HG02938 (cell line): Measurements from ENCODE around the gene RPS6KA2.
"Not testable (repeated sequence)": the region's sequence is repeated elsewhere in the genome, so short reads cannot be mapped to it uniquely, and the experiment has no call there.

Experiments
- ATAC-seq: cut with Tn5 transposase; IDR thresholded peaks from one replicate; pipeline ENCODE4 v1.9.1; 2021; ENCODE audit warnings: mild to moderate bottlenecking, moderate library complexity; ENCODE audit not compliant: unreplicated experiment

RPS6KA2 gene

DNA sequence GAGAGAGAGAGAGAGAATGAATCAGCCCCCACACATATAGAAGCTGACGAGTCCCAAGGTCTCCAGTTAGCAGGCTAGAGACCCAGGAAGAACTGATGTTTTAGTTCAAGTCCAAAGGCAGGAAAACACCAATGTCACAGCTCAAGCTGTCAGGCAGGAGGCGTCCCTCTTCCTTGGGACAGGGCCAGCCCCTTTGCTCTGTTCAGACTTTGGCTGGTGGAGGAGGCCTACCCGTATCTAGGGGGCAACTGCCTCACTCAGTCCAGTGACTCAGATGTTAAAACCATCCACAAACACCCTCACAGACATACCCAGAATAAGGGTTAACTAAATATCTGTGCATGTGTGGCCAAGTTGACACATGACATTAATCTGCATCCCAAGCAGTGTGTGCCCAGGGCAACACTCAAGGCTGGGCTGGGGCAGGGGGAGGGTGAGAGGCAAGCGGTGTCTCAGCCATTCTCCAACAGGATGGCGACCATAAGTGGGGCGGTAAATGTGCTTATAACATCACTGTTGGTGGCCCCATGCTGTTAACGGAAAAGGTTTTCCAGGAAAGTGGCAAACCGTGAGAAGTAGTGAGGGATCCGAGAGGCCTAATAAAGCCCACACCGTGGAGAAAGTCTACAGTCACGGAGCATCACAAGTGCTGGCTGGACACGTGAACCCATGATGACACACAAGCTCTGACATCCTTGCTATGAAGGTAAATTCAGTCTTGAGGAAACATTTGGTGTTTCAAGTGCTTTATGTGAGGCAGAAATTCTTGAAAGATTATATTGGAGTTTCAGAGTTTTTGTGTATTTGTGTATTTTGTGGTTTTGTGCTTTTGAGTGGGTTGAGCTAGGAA is 68.7 kb downstream of the RPS6KA2 start:
- no peak for ATAC-seq

DNA sequence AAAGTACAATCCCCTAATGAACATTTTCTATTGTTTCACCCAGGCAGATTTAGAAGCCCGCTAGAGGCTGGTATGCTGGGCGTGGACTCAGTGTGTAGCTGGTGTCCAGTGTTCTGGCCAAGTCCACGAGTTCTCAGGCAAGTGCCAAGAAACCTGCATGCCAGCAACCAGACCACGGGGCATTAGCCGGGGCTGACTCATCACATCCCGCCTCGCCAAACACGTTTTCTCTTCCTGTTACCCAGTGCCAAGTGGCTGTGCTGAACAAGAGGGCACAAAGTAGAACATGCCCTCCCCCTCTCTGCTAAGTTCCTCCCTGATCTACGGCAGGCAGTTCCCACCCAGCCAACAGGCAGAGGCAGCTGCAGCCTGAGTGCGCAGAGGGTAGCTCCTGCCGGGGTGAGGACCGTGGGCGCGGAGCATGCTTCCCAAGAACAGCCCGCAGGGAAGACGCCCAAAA is 70.2 kb downstream of the RPS6KA2 start:
- ATAC-seq = no peak

DNA sequence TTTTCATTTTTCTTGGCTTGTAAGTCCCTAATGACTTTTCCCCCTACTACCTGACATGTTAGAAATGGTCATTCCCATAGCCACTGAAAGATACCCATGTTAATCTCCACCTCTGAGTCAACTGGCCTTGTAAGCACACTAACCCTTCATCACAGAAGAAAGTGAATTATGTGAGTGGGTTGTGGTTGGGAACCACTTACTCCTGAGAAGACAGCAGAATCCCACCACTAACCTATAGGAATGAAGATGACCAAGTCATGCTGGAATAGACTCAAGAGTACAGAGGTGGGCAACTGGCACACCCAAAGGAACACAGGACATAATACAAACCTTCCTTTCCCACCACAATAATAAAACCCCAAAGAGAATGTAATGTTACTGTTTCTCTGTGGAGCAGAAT is 70.7 kb downstream of the RPS6KA2 start:
- ATAC-seq = no peak

DNA sequence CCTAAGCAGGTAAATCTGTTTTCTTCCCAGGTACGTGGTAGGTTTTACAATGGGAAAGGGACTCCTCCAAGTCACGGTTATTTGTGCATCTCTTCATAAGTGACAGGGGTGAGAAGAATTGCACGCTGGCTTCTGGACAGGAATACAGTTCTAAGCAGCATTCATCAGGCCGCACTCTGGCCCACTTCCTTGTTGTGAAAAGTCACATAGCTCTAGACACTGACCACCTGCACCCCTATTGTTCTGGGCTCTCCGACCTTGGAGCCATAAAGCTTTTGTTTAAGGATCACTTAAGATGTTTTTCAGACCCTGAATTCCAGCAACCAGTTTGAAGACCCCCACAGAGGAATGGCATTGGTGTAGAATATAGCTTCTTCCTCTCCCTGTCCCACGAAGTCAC is 72.0 kb downstream of the RPS6KA2 start:
- no peak for ATAC-seq

DNA sequence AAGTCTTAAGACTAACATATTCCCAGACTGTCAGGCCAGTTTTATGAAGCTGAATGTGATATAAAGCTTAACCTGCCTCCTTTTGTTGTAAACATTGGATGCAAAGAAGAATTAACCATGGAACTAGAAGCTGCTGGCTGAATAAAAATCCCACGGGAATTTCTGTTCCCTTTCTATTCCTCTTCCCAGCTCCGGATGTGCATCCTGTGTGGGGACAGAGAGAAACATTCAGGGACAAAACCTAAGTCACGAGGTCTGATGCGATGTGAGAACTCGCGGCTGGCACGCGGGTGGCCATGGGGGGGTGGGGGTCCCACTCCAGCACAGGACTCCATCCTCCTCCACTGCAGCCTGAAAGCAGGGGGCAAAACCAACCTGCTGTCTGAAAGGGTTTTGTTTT is 72.7 kb downstream of the RPS6KA2 start:
- no peak for ATAC-seq

DNA sequence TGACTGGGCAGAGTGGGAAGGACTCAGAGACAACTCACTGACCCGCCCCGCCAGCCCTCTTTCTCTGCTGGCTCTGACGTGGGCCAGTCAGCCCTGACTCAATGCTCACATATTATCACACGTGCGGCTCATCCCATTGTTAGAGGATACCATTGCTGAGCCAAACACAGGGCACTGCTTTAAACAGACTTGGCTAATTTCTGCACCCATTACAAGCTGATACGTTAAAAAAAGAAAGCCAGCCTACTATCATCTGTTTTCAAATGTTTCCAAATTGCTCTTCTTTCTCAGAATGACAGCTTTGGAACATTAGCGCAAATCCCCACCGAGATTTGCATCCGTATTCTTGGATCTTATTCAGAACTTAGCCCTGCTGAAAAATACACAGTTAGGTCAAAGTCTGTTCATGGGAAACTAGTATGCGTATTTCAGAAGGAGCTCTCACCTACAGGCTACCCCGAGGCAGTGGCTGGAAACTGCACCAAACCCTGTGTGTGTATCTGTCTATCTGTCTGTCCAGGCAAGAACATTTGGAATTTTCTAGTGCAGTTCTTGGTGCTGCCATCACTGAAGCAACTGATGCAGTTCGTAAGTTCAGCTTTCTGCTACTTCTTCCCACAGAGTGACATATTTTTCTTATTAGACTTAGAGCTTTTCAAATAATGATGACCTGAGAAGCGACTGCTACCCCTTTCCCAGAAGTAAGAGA is 73.3 kb downstream of the RPS6KA2 start:
- no peak for ATAC-seq

DNA sequence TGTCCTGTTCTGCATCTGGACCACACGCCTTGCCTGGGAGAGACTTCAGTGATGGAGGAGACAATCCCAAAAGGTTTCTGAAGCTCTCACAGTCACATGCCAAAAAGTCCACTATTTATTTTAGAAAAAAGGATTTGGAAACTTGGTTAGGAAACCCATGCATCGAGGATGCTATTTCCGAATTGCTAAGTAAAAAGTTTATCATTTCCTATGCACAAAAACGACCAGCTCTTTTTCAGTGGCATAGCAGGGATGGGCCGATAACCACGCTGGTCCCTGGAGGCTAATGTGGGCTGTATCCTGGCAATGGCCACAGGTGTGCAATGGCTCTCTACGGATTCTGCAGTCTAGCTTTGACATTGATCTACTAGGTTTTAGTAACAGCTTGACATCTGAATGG is 74.5 kb downstream of the RPS6KA2 start:
- ATAC-seq = no peak

DNA sequence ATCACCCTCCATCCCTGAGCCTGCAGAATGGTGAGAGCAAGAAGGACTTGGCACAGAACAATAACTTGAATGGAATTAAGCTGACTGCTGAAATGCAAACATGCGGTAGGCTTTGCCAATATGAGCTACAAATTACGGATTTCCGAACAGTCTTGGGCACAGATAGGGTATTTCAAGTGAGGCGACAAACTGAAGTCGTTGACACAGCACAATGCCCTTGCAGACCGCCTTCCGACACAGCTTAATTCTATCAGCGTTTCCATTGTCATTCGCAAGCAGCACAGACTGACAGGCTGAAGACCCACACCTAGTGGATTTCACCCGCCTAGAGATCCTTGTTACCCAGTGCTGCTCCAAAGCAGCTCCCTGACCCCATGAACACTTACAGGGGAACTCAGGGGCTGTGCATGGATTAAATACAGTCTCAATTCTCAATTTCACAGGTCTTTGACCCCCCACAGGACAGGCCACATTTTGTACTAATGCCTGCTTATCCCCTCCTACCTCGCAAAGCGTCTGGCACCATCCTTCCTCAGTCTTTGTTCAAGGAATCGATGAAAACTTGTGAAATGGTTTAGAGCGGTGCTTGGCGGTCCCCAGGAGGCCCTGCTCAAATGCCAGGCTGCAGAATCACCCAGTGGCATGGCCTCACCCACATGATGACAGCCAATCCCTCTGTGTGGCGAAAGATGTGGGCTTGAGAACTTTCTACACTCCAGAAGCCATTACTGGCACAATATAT is 75.1 kb downstream of the RPS6KA2 start:
- no peak for ATAC-seq

DNA sequence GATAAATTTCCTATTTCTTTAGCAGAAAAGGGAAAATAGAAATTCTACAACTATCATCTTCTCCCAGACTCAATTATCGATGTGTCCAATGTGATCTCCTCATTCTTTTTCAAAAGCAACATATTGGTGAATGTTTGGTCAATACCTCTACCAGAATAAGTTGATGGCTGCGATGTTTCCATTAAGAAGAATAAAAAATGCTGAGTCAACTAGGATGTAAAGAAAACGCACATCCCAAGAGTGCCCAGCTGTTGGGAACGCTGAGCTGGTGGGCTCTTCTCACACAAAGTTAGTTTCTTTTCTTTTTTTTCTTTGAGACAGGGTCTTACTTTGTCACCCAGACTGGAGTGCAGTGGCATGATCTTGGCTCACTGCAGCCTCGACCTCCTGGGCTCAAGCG is 80.4 kb downstream of the RPS6KA2 start:
- no peak for ATAC-seq

DNA sequence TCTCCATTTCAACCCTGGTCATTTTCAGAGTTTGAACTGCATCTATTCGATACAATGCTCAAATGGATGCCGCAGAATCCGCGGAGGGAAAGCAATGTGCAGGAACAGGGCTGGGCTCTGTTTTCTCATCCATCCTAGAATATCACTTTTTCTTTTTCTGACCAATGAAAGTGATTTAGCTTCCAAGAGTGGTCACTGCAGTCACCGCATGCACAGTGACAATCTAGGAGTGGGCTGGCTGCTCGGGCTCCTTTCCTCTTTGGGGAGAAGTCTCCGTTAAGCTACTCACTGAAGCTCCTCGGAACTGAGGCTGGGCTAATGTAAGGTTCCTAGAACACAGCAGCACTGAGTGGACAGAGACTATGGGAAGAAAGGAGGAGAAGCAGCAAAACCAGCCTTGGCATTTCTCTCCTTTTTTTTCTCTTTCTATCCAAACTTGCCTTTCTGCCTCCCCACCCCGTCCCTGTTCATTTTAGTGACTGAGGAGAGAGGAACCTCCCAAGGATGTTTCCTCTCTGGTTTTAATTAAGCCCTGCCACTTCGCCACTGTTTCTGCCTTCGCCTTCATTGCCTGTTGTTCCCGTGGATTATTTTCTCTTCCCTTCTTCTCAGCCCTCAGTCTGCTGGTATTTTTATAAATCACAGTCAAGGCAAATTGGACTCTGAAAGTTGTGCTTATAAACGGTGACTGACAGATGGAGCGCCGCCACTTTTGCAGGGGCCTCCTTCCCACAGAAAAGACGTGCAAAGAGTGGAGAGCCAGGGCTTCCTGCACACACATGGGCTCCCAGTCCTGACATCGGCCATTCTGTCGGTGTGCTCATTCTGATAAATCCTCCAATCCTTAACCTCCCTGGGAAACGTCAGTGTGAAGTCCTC is 81.7 kb downstream of the RPS6KA2 start:
- no peak for ATAC-seq

DNA sequence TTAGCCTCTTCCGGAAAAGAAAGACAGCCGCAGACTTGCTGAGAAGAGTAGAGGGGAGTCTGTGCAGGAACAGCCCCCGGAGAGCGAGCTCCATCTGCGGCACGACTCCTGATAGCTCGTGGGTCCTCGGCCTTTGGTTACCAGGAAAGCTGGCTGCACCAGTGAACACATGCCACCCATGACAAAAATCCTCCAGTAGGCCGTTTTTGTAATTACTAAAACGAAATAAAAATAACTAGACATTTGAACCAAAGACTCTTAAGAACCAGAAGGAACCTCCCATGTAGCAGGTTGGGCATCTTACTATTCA is 82.8 kb downstream of the RPS6KA2 start:
- no peak for ATAC-seq

DNA sequence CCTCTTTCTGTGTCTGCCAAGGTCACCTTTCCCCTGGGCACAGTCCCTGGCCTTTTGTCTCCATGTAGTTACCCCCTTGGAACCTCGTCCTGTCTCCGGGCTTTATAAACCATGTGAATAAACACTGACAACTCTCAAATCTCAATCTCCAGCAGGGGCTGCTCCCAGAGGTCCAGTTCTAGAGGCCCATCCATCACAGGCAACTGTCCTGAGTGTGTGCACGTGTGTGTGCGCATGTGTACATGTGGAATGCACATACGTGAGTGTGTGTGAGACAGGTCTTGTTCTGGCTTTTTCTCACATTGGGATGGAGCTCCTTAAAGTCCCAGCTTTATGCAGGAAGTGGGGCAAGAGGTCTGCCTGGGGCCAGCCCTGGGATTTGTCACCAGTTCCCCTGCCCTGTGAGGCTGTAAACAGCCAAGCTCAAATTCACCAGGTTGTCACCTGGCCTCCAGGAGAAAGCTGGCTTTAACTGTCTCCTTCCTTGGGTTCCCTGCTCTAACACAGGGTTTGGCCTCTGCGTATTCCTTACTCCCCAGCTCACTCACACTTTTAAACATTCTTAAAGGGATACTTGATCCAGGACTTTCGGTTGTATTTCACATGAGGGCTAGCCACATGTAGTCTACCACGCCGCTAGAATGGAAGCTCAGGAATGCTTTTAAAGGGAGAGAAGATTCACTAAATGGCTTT is 83.3 kb downstream of the RPS6KA2 start:
- no peak for ATAC-seq

DNA sequence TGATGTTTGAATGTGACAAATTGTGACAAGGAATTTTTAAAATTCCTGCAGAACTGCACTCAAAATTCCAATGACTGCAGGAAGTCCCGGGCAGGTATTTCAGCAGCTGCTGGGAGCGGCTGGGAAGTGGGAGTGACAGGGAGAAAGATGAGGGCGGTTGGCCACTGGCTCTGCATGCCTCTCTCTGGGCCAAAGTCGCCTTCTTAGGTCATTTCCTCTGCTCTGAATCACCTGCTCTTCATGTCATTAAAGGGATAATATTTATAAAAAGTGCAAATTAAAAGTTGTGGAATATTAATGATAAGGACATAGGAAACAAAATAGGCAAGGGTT is 84.5 kb downstream of the RPS6KA2 start:
- ATAC-seq = no peak

DNA sequence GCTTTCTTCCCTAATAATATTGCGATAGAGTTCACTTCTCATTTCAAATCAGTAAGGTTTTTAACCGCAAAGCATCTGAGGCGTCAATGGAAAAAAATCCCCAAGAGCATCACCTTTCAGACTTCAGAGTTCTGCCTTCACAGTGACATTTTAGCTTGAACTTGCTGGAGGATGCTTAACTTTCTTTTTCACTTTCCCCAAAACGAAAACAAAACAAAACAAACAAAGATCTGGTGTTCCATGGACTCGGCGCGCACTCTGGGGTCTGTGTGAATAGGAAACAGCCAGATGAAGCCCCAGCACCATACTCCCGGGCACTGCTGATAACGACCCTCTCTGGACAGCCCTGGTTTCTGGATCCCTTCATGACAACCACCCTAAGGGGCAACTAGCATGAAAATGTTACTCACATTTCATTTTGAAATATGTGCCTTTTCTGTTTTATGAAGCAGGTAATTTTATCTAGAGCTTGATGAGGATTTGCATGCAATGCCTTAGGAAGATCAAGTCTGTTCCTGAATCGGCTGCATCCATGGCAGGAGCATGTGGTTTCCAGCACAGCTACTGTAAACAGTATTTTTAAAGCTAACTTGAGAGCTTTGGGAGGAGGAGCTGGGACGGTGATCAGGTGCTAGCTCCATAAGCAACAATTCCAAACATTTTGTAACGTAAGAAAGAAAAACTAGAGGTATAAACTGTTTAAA is 85.0 kb downstream of the RPS6KA2 start:
- no peak for ATAC-seq

DNA sequence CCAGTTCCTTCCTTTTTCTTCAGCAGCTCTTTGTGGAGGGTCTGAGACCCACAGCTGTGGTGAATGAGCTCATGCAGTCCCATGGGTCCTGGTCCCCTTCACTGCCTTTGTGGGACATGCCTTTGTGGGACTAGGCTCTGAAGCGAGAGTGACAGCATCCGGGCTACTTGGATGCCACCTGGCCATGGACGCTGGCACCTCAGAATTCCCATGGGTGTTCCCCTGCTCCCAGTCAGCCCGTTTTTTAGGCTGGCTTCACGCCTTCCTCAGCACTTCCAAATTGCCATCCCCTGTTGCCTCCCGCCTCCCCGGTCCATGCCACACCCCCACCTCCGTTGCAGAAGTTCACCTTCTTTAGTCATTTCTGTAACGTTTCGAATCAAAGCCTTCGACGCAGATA is 85.7 kb downstream of the RPS6KA2 start:
- no peak for ATAC-seq

DNA sequence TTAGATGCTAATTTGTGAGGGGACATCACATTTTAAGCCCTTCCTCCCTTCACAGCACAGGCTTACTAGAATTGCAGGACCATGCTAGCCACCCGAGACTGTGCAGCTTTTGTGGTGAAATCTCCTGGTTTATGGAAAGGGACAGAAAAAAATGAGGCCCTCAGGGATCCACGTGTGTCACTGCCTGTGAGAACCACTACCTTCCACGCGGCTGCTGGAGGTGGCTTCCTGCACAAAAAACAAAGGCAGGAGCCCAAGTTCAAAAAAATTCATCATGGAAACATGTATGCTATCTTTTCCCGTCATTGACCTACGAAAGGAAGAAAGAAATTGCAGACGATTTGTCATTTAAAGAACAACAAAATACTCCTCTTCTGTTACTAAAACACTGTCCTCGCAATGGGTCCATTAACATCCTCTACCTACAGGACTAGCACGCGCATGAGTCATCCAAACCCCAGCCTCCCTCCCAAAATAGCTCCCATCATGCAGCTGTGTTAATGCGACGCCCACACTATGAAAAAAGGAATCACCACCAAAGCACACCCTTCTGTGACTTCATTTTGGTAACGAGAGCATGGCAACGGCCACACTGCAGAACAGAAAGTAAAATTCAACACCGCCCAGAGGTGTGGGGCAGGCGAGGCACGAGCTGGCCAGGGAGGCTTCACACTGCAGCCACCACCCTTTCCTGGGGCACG is 86.3 kb downstream of the RPS6KA2 start:
- peak; percentile 100 for ATAC-seq

DNA sequence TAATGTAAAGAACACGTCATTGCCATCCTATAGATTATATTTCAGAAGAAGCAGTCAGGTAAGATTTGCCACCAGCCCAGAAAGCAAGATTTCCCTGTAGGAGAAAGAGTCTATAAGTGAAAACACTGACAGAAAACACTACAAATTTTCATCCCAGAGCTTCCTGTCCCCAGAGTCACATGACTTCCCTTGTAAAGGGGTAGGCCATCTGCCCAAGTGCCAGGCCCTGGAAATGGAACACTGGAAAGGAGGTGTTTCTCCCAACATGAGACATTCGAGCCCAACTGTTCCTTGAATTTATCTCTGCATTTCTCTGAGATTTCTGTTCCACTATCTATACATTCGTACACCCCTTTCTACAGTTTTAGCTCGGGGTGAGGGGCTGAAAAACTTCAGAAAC is 87.5 kb downstream of the RPS6KA2 start:
- no peak for ATAC-seq

DNA sequence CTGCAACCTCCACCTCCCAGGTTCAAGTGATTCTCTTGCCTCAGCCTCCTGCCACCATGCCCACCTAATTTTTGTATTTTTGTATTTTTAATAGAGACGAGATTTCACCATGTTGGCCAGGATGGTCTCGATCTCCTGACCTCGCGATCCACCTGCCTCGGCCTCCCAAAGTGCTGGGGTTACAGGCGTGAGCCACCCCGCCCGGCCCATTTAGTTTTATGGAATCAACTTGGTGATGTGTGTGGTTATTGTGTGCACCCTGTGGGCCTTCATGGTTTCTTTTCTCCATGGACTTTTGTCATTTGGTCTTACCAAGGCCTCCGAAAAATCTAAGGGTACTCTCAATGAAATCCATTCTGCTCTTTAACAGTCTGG is 88.1 kb downstream of the RPS6KA2 start:
- ATAC-seq = not testable (repeated sequence)

DNA sequence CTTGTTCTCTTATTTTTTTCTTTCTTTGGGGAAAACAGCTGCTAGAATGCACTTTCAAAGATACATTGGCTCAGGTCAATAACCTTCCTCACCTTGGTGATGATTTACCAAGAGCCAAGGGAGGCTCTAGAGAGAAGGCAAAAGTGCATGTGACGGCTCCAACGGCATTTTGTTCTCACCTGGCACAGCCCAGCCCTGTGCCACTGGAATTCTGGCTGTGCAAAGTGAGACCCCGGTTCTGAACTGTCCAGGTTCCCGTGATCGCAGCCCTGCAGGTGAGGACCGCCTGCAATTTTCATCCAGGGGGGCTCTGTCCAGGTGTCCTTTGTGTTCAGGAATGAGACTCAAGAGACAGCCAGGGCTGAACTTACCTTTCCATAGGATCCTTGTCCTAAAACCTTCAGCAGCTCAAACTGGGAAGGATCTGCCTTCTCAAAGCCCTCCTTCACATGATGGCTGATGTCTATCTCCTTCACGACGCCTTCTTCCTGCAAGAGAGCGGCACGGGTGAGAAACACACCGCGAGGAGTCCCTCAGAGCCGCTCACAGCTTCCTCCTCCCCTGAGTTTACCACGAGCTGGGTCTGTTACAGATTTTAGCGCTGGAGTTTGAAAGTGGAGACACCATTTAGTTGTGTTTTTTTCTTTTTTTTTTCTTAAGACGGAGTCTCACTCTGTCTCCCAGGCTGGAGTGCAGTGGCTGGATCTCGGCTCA is 88.6 kb downstream of the RPS6KA2 start:
- ATAC-seq = no peak
